ENCODE measurements around the gene CAST. TPM values are rescaled to one million over a fixed set of nuclear protein-coding genes. Genes with fewer than 3 reads are reported as not detected.

The CAST gene
- total RNA-seq, 2 donors from 2014 or later, result 315 to 490 TPM

DNA sequence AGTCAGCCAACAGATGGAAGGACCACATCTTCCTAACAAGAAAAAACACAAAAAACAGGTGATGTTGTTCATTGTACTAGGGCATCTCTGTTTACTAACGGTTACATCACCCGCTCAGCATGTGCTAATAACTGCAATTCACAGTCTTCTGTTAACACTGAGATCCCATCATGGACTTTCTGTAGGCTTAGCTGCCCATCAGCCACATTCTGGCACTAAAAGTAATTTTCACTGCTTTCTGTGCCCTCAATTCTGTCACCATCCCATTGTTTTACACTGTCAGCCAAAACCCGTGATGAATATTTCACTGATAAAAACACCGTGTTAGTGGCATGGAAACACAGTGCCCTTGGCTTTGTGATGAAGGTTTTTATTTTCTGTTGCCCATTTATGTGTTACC is 64.6 kb downstream of the CAST start:
- no peaks in the 10 kb centered on the region for H3K4me1 ChIP-seq
- no peak for DNase-seq
- no peaks in the 10 kb centered on the region for H3K27me3 ChIP-seq
- no peaks in the 10 kb centered on the region for H3K9me3 ChIP-seq
- no peak overlapping the region for H3K9ac ChIP-seq (ENCODE audit: low read depth in 2 of 2, low read length in 2 of 2)
- no peaks in the 10 kb centered on the region for H3K36me3 ChIP-seq
- no peak for TF ChIP-seq CTCF (IDR thresholded peaks at IDR 0.05)
- H3K27ac ChIP-seq, result no peak overlapping the region
- H3K4me3 ChIP-seq, result no peak overlapping the region
- intact Hi-C loops (cut with DNase I), result no loop called here

DNA sequence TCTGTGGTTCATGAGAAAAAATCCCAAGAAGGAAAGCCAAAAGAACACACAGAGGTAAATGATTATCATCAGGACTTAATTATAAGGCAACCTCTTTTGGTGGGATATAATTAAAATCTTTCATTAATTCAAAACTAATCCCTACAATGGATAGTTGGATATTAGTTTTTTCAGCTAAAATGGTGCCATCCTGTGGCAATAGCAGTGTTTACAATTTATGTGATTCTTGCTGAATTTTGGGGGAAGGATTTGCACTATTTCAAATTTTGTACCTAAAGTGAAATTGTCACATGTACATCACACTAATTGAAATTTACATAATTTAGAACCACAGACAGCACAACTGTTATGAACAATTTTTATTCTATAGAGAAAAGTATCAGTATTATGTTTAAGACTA is 67.0 kb downstream of the CAST start:
- Histone ChIP-seq H3K36me3 (no peaks in the 10 kb centered on the region), H3K4me3 (no peak overlapping the region), H3K27me3 (no peaks in the 10 kb centered on the region), H3K9me3 (no peaks in the 10 kb centered on the region), H3K27ac (no peak overlapping the region), H3K9ac (ENCODE audit: low read depth in 2 of 2, low read length in 2 of 2) (no peak overlapping the region), H3K4me1 (no peaks in the 10 kb centered on the region)
- no peak for DNase-seq
- TF ChIP-seq CTCF (IDR thresholded peaks at IDR 0.05), result no peak
- intact Hi-C loops (cut with DNase I), result no loop called here

- H3K36me3 ChIP-seq, result peaks cover under 1% of the 10 kb centered on the region
- H3K9me3 ChIP-seq, result no peaks in the 10 kb centered on the region
- H3K27me3 ChIP-seq, result no peaks in the 10 kb centered on the region
- no peak overlapping the region for H3K9ac ChIP-seq (ENCODE audit: low read depth in 2 of 2, low read length in 2 of 2)
- H3K4me1 ChIP-seq, result no peaks in the 10 kb centered on the region
- no peak overlapping the region for H3K4me3 ChIP-seq
- H3K27ac ChIP-seq, result no peak overlapping the region
- DNase-seq, result no peak
- intact Hi-C loops (cut with DNase I), result no loop called here
- no peak for TF ChIP-seq CTCF (IDR thresholded peaks at IDR 0.05)
Observed at GRCh38 chr5:96730586-96730985, 68.4 kb downstream of the CAST start.

- intact Hi-C loops (cut with DNase I), result no loop called here
- Histone ChIP-seq H3K27me3 (no peaks in the 10 kb centered on the region), H3K9me3 (no peaks in the 10 kb centered on the region), H3K4me1 (no peaks in the 10 kb centered on the region), H3K27ac (no peak overlapping the region), H3K9ac (ENCODE audit: low read depth in 2 of 2, low read length in 2 of 2) (no peak overlapping the region), H3K4me3 (no peak overlapping the region), H3K36me3 (peaks cover 16% of the 10 kb centered on the region)
- DNase-seq, result no peak
- no peak for TF ChIP-seq CTCF (IDR thresholded peaks at IDR 0.05)
Observed at GRCh38 chr5:96733771-96734500, 71.8 kb downstream of the CAST start.

DNA sequence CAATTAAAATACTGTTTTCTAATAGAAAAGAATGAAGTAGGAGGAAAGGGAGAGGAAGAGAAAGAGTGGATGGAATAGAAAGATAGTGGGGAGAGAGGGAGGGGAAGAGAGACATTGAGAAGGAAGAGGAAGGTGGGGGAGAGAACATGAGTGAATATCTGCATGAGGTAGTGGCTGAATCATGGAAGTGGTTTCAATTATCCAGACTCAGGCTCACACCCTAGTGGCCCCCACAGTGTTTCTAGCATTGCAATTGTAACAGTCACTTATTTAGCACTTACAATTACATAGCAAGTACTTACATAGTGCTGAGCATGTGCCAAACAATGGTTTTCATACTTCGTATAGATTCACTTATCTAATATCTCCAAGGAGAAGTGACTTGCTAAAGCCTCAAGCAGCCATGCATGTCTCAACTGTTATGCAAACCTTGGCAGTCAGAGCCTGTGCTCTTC is 72.7 kb downstream of the CAST start:
- Histone ChIP-seq H3K4me1 (no peaks in the 10 kb centered on the region), H3K27ac (no peak overlapping the region), H3K4me3 (no peak overlapping the region), H3K36me3 (peaks cover 20% of the 10 kb centered on the region), H3K9ac (ENCODE audit: low read depth in 2 of 2, low read length in 2 of 2) (no peak overlapping the region), H3K27me3 (no peaks in the 10 kb centered on the region), H3K9me3 (no peaks in the 10 kb centered on the region)
- no peak for DNase-seq
- intact Hi-C loops (cut with DNase I), result no loop called here
- no peak for TF ChIP-seq CTCF (IDR thresholded peaks at IDR 0.05)

Measured in colonic mucosa (tissue), 4 donors.